ENCODE data around the gene EPHB6.

DNA sequence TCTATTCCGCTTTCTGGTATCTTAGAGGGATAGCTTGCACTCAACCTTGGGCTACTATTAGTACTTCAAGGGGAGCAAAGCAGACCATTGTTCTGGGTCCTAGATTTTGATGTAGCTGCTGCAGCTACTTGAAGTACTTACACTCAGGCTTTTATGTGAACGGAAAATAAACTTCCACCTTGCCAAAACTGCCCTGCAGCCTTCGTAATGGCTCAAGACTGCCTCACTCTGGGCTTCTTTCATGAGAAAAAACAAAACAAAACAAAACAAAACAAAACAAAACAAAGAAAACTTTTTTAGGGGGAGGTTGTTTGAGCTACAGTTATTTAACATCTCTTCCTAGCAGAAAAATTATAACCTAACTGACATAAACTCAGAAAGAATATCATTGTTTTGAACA, 19.4 kb upstream of the EPHB6 start:
- TF ChIP-seq, protein P1, sequence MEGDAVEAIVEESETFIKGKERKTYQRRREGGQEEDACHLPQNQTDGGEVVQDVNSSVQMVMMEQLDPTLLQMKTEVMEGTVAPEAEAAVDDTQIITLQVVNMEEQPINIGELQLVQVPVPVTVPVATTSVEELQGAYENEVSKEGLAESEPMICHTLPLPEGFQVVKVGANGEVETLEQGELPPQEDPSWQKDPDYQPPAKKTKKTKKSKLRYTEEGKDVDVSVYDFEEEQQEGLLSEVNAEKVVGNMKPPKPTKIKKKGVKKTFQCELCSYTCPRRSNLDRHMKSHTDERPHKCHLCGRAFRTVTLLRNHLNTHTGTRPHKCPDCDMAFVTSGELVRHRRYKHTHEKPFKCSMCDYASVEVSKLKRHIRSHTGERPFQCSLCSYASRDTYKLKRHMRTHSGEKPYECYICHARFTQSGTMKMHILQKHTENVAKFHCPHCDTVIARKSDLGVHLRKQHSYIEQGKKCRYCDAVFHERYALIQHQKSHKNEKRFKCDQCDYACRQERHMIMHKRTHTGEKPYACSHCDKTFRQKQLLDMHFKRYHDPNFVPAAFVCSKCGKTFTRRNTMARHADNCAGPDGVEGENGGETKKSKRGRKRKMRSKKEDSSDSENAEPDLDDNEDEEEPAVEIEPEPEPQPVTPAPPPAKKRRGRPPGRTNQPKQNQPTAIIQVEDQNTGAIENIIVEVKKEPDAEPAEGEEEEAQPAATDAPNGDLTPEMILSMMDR (IDR thresholded peaks at IDR 0.05): no peak
- no peak for TF ChIP-seq ZFX (IDR thresholded peaks at IDR 0.05; ENCODE audit: borderline replicate concordance)
